Peyer's patch (tissue), 4 donors: ENCODE results near the gene ZNF286A.
"Not testable (repeated sequence)": the region's sequence is repeated elsewhere in the genome, so short reads cannot be mapped to it uniquely, and the experiment has no call there.

Source experiments
- CTCF ChIP-seq, 6 experiments: fragments of 450-650 bp in 4 of 6; fragments of 200-600 bp in 2 of 6; sonication (generic) in 1 of 6; IDR thresholded peaks; one replicate each; pipeline ENCODE4 v1.5.1; 2017 to 2019; ENCODE audit warnings: antibody characterized with exemption in 6 of 6, mild to moderate bottlenecking in 3 of 6, moderate library complexity in 1 of 6
- POLR2A ChIP-seq, 2 donors: fragments of 450-650 bp; IDR thresholded peaks; one replicate each; pipeline ENCODE4 v1.5.1; 2017; ENCODE audit warnings: antibody characterized with exemption in 2 of 2, mild to moderate bottlenecking in 2 of 2, moderate library complexity in 2 of 2

GRCh38 chr17:15699413-15699924, at the start of gene ZNF286A:
- TF ChIP-seq CTCF (IDR thresholded peaks at IDR 0.05), result not testable (repeated sequence)
- TF ChIP-seq POLR2A (IDR thresholded peaks at IDR 0.05), result peak in 1 of 2 donors; percentile 28
